GM12892 (cell line): ENCODE results near the gene CRABP1.

Experiments used
- DNase-seq: peaks from one replicate; pipeline ENCODE4 v3.0.0; 2011; ENCODE audit not compliant: insufficient read length
- FAIRE-seq: peaks from 2 replicates; lab custom pipeline; 2011; peaks lifted over from hg19 to GRCh38; lab: Jason Lieb, UNC
- POLR2A ChIP-seq: IDR thresholded peaks from 2 replicates; pipeline ENCODE4 v1.6.1; 2011; ENCODE audit warnings: low read depth, low read length, control low read depth
- POLR2AphosphoS5 ChIP-seq: IDR thresholded peaks from 2 replicates; pipeline ENCODE4 v1.6.1; 2011; ENCODE audit warnings: low read depth, low read length, control low read depth
- TAF1 ChIP-seq: IDR thresholded peaks from 2 replicates; pipeline ENCODE4 v1.6.1; 2011; ENCODE audit warnings: low read depth, mild to moderate bottlenecking, control low read depth, low read length, borderline replicate concordance

CRABP1 gene

DNA sequence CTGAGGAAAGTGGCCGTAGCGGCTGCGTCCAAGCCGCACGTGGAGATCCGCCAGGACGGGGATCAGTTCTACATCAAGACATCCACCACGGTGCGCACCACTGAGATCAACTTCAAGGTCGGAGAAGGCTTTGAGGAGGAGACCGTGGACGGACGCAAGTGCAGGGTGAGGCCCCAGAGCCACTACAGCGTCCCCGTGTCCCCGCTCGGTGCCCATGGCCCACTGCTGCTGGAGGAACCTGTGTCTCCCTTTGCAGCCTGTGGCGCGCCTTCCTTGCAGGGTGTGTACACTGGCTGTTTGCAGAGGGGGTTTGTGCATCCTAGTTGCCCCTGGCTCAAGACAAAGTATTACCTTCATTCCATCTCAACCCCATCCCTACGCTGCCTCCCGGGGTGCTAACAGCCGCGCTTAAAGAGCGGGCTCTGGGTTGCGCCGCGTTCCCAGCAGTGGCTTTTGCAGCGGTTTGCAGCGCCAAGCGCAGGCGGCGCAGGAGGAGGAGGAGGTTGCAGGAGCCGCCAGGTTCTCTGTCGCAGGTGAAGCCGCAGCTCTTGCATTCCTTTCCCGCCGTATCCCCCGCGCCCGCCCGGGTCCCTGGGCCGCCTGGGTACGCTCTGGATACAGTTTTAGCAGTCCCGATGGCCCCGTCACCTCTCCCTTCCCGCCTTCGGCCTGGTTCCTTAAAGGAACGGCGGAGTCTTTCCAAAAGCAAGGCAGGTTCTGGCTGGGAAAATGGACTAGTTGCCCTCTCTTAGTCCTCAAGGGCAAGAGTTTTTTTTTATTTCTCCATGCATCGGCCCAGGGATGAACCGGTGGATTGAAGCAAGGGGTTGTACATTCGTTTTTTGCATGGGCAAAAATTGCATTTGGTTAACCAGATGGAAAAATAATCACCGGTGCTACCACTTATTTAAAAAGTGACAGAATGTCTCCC lies 1.2 kb downstream of the CRABP1 start:
- FAIRE-seq (no peak), DNase-seq (no peak)
- TF ChIP-seq POLR2A (no peak), TAF1 (no peak), POLR2AphosphoS5 (no peak)

DNA sequence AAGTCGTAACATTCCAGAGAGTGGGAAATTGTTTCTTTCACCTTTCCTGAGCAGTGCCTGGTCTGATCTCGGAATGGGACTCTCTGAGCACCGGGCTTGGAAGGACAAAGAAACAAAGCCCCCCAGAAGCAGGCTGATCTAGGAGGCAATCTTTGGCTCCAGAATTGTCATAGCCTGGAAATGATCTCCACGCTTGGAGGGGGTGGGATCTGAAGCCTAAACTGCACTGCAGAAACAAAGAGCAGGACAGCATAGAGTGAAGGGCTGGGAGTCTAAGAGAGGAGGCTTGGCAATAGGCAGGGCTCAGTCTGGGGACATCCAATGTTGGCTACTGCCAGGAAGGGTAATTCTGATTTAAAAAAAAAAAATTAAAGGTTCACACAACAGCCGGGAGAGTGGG lies 1.9 kb downstream of the CRABP1 start:
- FAIRE-seq: no peak
- TF ChIP-seq POLR2A: no peak
- TF ChIP-seq POLR2AphosphoS5: no peak
- TF ChIP-seq TAF1: no peak

DNA sequence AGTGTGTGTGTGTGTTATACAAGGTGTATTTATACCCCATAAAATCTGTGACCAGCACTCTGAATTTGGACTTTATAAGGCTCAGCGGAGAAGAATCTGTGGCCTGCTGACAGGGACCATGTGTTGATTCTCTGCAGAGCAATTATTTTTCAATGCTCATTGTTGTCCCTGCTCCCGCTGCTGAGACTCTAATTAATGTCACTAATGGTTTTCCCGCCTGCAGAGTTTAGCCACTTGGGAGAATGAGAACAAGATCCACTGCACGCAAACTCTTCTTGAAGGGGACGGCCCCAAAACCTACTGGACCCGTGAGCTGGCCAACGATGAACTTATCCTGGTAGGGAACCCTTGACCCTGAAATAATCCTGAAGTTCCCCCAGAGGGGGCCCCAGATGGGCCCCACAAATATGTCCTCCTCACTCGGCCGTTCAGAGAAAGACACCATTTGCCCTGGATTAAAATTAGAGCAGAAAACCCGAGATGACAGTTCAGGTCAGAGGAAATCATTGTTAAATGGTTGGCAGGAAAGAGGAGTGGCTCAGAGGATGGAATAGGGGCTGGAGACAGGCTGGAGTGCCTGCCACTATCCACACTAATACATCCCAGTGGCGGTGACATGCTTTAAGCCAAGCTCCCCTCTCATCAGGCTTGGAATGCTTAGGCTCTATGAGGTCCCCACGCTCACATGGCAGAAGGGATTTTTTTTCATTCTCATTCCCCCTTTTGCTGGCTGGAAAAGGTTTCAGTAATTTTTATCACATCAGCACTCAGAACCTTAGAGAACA lies 3.3 kb downstream of the CRABP1 start:
- TF ChIP-seq TAF1 (no peak), POLR2A (no peak), POLR2AphosphoS5 (no peak)
- DNase-seq (no peak), FAIRE-seq (no peak)

More for the DNA sequence above, 1.9 kb downstream of the CRABP1 start:
- no peak for DNase-seq

DNA sequence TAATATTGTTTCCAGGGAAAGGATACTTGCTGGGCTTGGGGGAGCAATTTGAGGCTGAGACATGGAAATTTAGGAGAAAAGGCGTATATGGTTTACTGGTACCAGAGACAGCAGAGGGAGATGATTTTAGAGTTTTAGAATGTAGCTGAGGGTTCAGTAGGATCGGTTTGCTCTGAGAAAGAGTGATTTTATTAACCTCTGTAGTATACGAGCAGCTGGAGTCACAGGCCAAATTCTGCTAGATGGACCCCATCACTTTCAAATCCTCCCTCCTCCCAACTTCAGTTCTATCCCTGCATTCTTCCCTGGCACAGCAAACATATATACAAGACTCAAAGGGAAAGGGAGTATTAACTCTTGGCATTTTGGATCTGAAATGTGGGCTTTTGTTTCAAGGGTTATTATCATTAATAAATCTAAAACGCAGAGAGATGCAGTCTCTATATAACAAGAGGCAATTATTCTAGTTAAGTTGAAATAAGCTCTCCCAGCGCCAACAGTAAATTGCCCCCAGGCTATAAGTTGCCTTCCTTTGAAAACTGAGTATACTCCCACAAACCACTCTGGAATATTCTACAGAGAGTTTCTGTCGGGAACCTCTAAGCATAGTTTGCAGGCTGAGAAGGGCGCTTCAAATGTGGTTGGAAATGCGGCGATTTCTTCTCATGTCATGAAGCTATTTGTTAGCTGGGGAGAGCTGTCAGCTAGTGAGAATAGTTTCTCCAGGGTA lies 5.4 kb downstream of the CRABP1 start:
- no peak for FAIRE-seq
- no peak for DNase-seq
- no peak for TF ChIP-seq POLR2A
- no peak for TF ChIP-seq TAF1
- TF ChIP-seq POLR2AphosphoS5: no peak

DNA sequence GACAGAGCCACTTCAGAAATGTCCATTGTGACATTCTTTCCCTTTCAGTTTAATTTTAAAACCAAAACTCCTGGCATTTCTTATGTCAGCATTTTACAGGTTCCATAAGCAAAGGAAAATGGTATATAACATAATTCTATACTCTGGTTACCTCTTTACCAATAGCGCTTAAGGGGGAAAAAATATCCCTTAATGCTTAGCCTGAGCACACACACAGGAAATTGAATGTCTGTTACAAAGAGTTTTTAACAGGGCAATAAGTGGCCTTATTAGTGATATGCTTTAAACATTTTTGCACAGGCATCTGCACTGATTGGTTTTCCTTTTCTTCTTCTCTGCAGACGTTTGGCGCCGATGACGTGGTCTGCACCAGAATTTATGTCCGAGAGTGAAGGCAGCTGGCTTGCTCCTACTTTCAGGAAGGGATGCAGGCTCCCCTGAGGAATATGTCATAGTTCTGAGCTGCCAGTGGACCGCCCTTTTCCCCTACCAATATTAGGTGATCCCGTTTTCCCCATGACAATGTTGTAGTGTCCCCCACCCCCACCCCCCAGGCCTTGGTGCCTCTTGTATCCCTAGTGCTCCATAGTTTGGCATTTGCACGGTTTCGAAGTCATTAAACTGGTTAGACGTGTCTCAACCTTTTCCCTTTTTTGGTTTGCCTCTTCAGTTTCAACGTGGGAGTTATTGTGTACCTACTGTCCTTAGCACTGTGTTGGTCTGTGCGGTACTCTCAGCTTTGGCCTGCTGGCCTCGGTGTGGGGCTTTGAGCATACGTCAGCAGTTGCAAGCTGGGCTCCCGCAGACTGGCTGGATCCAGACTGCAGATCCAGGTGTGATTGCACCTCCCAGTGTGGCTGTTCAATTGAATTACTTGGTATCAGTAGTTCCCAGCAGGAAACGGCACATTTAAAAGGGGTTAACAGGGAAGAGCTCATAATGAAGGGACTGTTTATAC lies 7.7 kb downstream of the CRABP1 start:
- TF ChIP-seq POLR2A (no peak), TAF1 (no peak), POLR2AphosphoS5 (no peak)
- FAIRE-seq (no peak), DNase-seq (no peak)

DNA sequence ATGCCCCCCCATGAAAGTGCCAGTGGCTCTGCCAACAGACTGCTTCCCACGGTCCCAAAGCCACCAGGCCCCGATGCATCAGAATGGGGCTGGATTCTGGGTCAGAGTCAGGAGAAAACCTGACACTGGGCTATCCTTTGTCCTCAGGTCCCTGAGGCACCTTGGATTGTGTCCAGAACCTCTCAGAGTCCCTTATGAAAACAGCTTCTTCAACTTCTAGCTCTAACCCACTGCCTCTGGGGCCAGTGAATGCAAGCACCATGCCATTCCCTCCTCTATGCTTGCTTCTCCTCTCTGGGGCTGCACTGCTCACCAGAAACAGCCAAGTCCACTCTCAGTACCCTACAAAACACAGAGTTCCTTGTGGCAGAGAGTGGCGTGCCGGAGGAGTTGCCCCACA lies 9.9 kb downstream of the CRABP1 start:
- no peak for DNase-seq
- no peak for TF ChIP-seq POLR2AphosphoS5
- TF ChIP-seq POLR2A: no peak
- TF ChIP-seq TAF1: no peak
- FAIRE-seq: no peak

DNA sequence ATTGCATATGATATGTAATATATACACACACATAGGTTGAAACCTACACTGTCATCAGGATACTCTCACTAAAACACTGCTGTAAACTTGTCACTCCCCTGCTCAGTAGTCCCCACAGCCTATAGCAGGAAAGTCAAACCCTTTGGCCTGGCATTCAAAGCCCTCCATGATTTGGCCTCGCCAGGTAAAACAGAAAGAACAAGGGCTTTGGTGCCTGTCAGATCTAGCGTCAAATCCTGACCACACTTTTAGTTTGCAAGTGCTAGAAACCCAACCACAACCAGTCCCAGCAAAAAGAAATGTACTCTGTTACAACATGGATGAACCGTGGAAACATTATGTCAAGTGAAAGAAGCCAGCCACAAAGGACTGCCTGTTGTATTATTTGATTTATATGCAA lies 11.4 kb downstream of the CRABP1 start:
- FAIRE-seq: no peak
- TF ChIP-seq POLR2A: no peak
- no peak for TF ChIP-seq TAF1
- no peak for TF ChIP-seq POLR2AphosphoS5

DNA sequence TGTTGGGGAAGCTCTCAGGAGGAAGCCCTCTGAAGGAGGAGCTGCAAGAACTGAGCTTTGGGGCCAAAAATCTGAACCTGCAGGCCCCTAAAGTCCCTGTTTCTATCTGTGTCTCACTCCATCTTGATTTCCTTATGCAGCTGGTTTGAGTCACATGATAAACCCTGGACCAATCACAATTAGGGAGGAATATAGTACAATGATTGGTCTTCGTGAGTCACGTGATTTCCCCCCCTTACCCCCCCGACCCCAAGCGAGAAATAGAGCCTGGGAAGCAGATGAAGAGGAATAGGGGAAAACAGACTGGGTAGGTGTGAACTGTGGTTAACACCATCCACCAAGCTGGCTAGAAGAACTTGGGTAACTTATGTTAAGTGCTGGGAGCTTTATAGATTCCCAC lies 12.9 kb downstream of the CRABP1 start:
- TF ChIP-seq POLR2AphosphoS5: no peak
- no peak for TF ChIP-seq TAF1
- no peak for TF ChIP-seq POLR2A
- FAIRE-seq (no peak), DNase-seq (no peak)

More for the DNA sequence above, 11.4 kb downstream of the CRABP1 start:
- DNase-seq: no peak

DNA sequence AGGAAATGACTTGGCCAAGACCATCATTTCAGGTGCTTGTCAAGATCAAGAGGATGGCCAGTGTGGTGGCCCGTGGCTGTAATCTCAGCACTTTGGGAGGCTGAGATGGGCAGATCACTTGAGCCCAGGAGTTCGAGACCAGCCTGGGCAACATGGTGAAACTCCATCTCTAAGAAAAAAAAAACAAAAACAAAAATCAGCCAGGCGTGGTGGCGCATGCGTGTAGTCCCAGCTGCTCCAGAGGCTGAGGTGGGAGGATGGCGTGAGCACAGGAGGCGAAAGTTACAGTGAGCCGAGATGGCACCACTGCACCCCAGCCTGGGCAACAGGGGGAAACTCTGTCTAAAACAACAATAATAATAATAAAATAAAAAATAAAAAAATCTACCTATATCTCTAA lies 15.0 kb downstream of the CRABP1 start:
- DNase-seq (no peak), FAIRE-seq (no peak)
- no peak for TF ChIP-seq POLR2AphosphoS5
- TF ChIP-seq POLR2A: no peak
- no peak for TF ChIP-seq TAF1

DNA sequence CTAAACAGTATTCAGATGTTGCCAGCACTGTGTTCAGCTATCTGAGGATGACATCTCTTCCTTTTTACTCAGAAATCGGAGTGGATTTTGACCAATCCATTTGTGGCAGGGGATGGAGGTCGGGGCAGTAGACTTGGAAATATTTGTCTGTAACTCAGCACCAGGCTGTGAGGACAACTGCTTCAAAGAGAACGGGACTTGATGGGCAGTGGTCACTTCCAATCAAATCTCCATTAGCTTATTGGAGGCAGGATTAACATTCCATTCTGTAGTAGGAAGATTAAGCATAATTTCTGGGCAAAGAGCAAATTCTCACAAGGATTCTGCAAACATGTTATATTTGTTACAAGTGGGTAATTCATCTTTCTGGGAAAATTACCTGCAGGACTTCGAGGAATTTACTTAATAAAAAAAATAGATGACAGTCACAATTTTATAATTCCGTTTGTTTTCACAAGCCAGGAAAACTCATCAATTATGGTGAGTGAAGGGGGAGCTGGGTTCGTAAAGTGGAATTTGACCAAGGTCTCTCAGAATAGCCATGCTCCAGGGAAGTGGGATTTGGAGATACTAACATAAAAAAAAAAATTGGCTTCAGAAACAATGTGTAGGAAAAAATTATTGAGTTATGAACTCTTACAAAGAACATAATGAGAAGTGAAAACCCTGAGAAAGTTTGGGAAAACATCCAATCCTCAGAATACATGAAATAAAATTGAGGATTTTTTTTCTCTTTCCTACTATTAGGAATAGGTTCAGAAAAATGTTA lies 18.1 kb downstream of the CRABP1 start:
- TF ChIP-seq POLR2A: no peak
- TF ChIP-seq TAF1: no peak
- no peak for TF ChIP-seq POLR2AphosphoS5
- FAIRE-seq (no peak), DNase-seq (no peak)
